Measurements from ENCODE around the gene PTPRT.

The PTPRT gene

GRCh38 chr20:42846784-42847490 lies 342.8 kb downstream of the PTPRT start:
- no peak for FAIRE-seq
- no peak for DNase-seq (ENCODE audit: insufficient read length, low spot score)
- no peak for TF ChIP-seq POLR2A (IDR thresholded peaks at IDR 0.05; ENCODE audit: low read depth, low read length)

GRCh38 chr20:42844751-42845150 lies 345.0 kb downstream of the PTPRT start:
- no peak for DNase-seq (ENCODE audit: insufficient read length, low spot score)
- TF ChIP-seq POLR2A (IDR thresholded peaks at IDR 0.05; ENCODE audit: low read depth, low read length): no peak
- no peak for FAIRE-seq

GRCh38 chr20:42837456-42837855 lies 352.2 kb downstream of the PTPRT start:
- DNase-seq (ENCODE audit: insufficient read length, low spot score): no peak
- no peak for FAIRE-seq
- TF ChIP-seq POLR2A (IDR thresholded peaks at IDR 0.05; ENCODE audit: low read depth, low read length): no peak

GRCh38 chr20:42836339-42836738 lies 353.4 kb downstream of the PTPRT start:
- FAIRE-seq (no peak), DNase-seq (ENCODE audit: insufficient read length, low spot score) (no peak)
- TF ChIP-seq POLR2A (IDR thresholded peaks at IDR 0.05; ENCODE audit: low read depth, low read length): no peak

GRCh38 chr20:42807876-42808275 lies 381.8 kb downstream of the PTPRT start:
- no peak for FAIRE-seq
- TF ChIP-seq POLR2A (IDR thresholded peaks at IDR 0.05; ENCODE audit: low read depth, low read length): no peak
- no peak for DNase-seq (ENCODE audit: insufficient read length, low spot score)

GRCh38 chr20:42795111-42795695 lies 394.5 kb downstream of the PTPRT start:
- FAIRE-seq: no peak
- no peak for DNase-seq (ENCODE audit: insufficient read length, low spot score)
- TF ChIP-seq POLR2A (IDR thresholded peaks at IDR 0.05; ENCODE audit: low read depth, low read length): no peak

GRCh38 chr20:42792052-42792451 lies 397.7 kb downstream of the PTPRT start:
- FAIRE-seq: no peak
- TF ChIP-seq POLR2A (IDR thresholded peaks at IDR 0.05; ENCODE audit: low read depth, low read length): no peak
- no peak for DNase-seq (ENCODE audit: insufficient read length, low spot score)

GRCh38 chr20:42790111-42790510 lies 399.6 kb downstream of the PTPRT start:
- DNase-seq (ENCODE audit: insufficient read length, low spot score): no peak
- no peak for TF ChIP-seq POLR2A (IDR thresholded peaks at IDR 0.05; ENCODE audit: low read depth, low read length)
- no peak for FAIRE-seq

- DNase-seq (ENCODE audit: insufficient read length, low spot score): no peak
- TF ChIP-seq POLR2A (IDR thresholded peaks at IDR 0.05; ENCODE audit: low read depth, low read length): no peak
- FAIRE-seq: no peak
Observed at GRCh38 chr20:42788707-42789106, 401.0 kb downstream of the PTPRT start.

GRCh38 chr20:42785041-42785440 lies 404.7 kb downstream of the PTPRT start:
- TF ChIP-seq POLR2A (IDR thresholded peaks at IDR 0.05; ENCODE audit: low read depth, low read length): no peak
- FAIRE-seq: no peak
- DNase-seq (ENCODE audit: insufficient read length, low spot score): no peak

GRCh38 chr20:42779216-42779615 lies 410.5 kb downstream of the PTPRT start:
- DNase-seq (ENCODE audit: insufficient read length, low spot score) (no peak), FAIRE-seq (no peak)
- no peak for TF ChIP-seq POLR2A (IDR thresholded peaks at IDR 0.05; ENCODE audit: low read depth, low read length)

- no peak for TF ChIP-seq POLR2A (IDR thresholded peaks at IDR 0.05; ENCODE audit: low read depth, low read length)
- FAIRE-seq: no peak
- DNase-seq (ENCODE audit: insufficient read length, low spot score): no peak
Observed at GRCh38 chr20:42775866-42776265, 413.8 kb downstream of the PTPRT start.

GRCh38 chr20:42775037-42775436 lies 414.7 kb downstream of the PTPRT start:
- DNase-seq (ENCODE audit: insufficient read length, low spot score) (no peak), FAIRE-seq (no peak)
- TF ChIP-seq POLR2A (IDR thresholded peaks at IDR 0.05; ENCODE audit: low read depth, low read length): no peak

- no peak for TF ChIP-seq POLR2A (IDR thresholded peaks at IDR 0.05; ENCODE audit: low read depth, low read length)
- no peak for DNase-seq (ENCODE audit: insufficient read length, low spot score)
- no peak for FAIRE-seq
Observed at GRCh38 chr20:42763015-42763414, 426.7 kb downstream of the PTPRT start.

GRCh38 chr20:42756991-42757390 lies 432.7 kb downstream of the PTPRT start:
- no peak for TF ChIP-seq POLR2A (IDR thresholded peaks at IDR 0.05; ENCODE audit: low read depth, low read length)
- DNase-seq (ENCODE audit: insufficient read length, low spot score): no peak
- no peak for FAIRE-seq
